GM06990 (cell line): ENCODE measurements around the gene RECK.
A peak's percentile ranks its signal among the peaks of the same experiment; 100 is the strongest.

ENCODE experiments used
- DNase-seq: peaks from one replicate; pipeline ENCODE4 v3.0.0-alpha.2; 2011; ENCODE audit not compliant: insufficient read length; ENCODE audit errors: extremely low read depth
- H3K27me3 ChIP-seq: replicated peaks from 2 replicates; pipeline ENCODE4 v1.6.0; 2011; ENCODE audit warnings: low read length; ENCODE audit not compliant: control insufficient read depth, insufficient read depth
- H3K36me3 ChIP-seq: 2 replicates; pipeline ENCODE4 v1.5.1; 2011; ENCODE audit warnings: low read length; ENCODE audit not compliant: control insufficient read depth, insufficient read depth
- H3K4me3 ChIP-seq: replicated peaks from 2 replicates; pipeline ENCODE4 v1.5.1; 2011; ENCODE audit warnings: low read depth, mild to moderate bottlenecking, control low read depth, low read length
- CTCF ChIP-seq: IDR thresholded peaks from 2 replicates; pipeline ENCODE4 v1.5.1; 2011; ENCODE audit warnings: low read length, control low read depth, mild to moderate bottlenecking, inconsistent platforms; ENCODE audit not compliant: insufficient read depth, poor library complexity, severe bottlenecking

Gene RECK

GRCh38 chr9:36165826-36166167, 129.1 kb downstream of the RECK start:
- DNase-seq: no peak
- Histone ChIP-seq H3K27me3 (no peaks in the 10 kb centered on the region; the same call in none of the 2 replicates), H3K4me3 (no peak overlapping the region), H3K36me3 (no peaks in the 10 kb centered on the region)
- TF ChIP-seq CTCF: no peak

- DNase-seq: peak; percentile 84
- Histone ChIP-seq H3K27me3 (no peaks in the 10 kb centered on the region; the same call in none of the 2 replicates), H3K36me3 (no peaks in the 10 kb centered on the region), H3K4me3 (peak overlapping the region; percentile 54)
- TF ChIP-seq CTCF: peak; percentile 76
These were observed 129.6 kb downstream of the RECK start for GRCh38 chr9:36166168-36166927.

- TF ChIP-seq CTCF: no peak
- no peaks in the 10 kb centered on the region; the same call in 1 of the 2 replicates for H3K27me3 ChIP-seq
- no peak for DNase-seq
- H3K4me3 ChIP-seq: no peak within 1 kb of the TSS
- H3K36me3 ChIP-seq: no peaks in the 10 kb centered on the region
These were observed 132.5 kb downstream of the RECK start, which contains the start of gene CCIN for GRCh38 chr9:36169166-36169565. TSS of gene CCIN (plus strand) at chr9:36169388. CDS start at chr9:36169503, 115 bp downstream.

GRCh38 chr9:36169708-36170107, 133.0 kb downstream of the RECK start:
- peaks cover under 1% of the 10 kb centered on the region; the same call in 1 of the 2 replicates for H3K27me3 ChIP-seq
- no peaks in the 10 kb centered on the region for H3K36me3 ChIP-seq
- no peak for DNase-seq

GRCh38 chr9:36170531-36170930, 133.8 kb downstream of the RECK start:
- Histone ChIP-seq H3K4me3 (no peak overlapping the region), H3K27me3 (peaks cover 2% of the 10 kb centered on the region), H3K36me3 (no peaks in the 10 kb centered on the region)
- TF ChIP-seq CTCF: no peak
- no peak for DNase-seq

More at GRCh38 chr9:36169708-36170107, 133.0 kb downstream of the RECK start:
- no peak overlapping the region for H3K4me3 ChIP-seq
- no peak for TF ChIP-seq CTCF
